Liver (tissue), 9 donors: ENCODE measurements around the gene PDE4B. TPM values are rescaled to one million over a fixed set of nuclear protein-coding genes. Genes with fewer than 3 reads are reported as not detected.

ENCODE experiments used
- DNase-seq: peaks from one replicate; pipeline ENCODE4 v3.0.0-alpha.2; 2017; ENCODE audit warnings: low spot score
- H3K27ac ChIP-seq, 2 donors: one replicate each; pipeline ENCODE4 v1.7.0; 2013; ENCODE audit warnings: inconsistent platforms in 2 of 2, low read length in 2 of 2, control low read depth in 1 of 2, low read depth in 1 of 2, mild to moderate bottlenecking in 1 of 2
- H3K27me3 ChIP-seq, 4 donors: one replicate each; pipeline versions ENCODE4 v1.6.1 to v1.7.0; 2013; ENCODE audit warnings: low read length in 3 of 4, inconsistent platforms in 1 of 4, mild to moderate bottlenecking in 1 of 4, moderate library complexity in 1 of 4; ENCODE audit not compliant: control insufficient read depth in 4 of 4, insufficient read depth in 4 of 4
- H3K36me3 ChIP-seq, 4 donors: one replicate each; pipeline versions ENCODE4 v1.6.1 to v1.7.0; 2013; ENCODE audit warnings: low read length in 3 of 4, mild to moderate bottlenecking in 3 of 4, low read depth in 1 of 4, moderate library complexity in 1 of 4; ENCODE audit not compliant: control insufficient read depth in 4 of 4, insufficient read depth in 3 of 4
- H3K4me1 ChIP-seq, 4 donors: one replicate each; pipeline versions ENCODE4 v1.6.1 to v1.7.0; 2013; ENCODE audit warnings: low read length in 3 of 4, mild to moderate bottlenecking in 3 of 4, moderate library complexity in 1 of 4; ENCODE audit not compliant: control insufficient read depth in 4 of 4, insufficient read depth in 4 of 4
- H3K4me3 ChIP-seq, 3 donors: one replicate each; pipeline versions ENCODE4 v1.6.1 to v1.7.0; 2013; ENCODE audit warnings: low read length in 3 of 3, control low read depth in 1 of 3, low read depth in 1 of 3, mild to moderate bottlenecking in 1 of 3
- H3K9ac ChIP-seq, 2 donors: one replicate each; pipeline ENCODE4 v1.7.0; 2013; ENCODE audit warnings: low read length in 2 of 2, mild to moderate bottlenecking in 2 of 2, moderate library complexity in 2 of 2, control low read depth in 1 of 2, low read depth in 1 of 2
- H3K9me3 ChIP-seq, 4 donors: one replicate each; pipeline versions ENCODE4 v1.6.1 to v1.7.0; 2013; ENCODE audit warnings: low read length in 3 of 4; ENCODE audit not compliant: control insufficient read depth in 4 of 4
- EGR1 ChIP-seq, 2 donors: IDR thresholded peaks; 2 replicates each; pipeline ENCODE4 v1.6.1; 2016 to 2018; ENCODE audit warnings: antibody characterized with exemption in 2 of 2, low read depth in 2 of 2
- FOXA1 ChIP-seq: IDR thresholded peaks from 2 replicates; pipeline ENCODE4 v1.6.1; 2016; ENCODE audit warnings: antibody characterized with exemption
- FOXA2 ChIP-seq: IDR thresholded peaks from 2 replicates; pipeline ENCODE4 v1.6.1; 2016; ENCODE audit warnings: antibody characterized with exemption
- GABPA ChIP-seq, 2 donors: IDR thresholded peaks in 1 of 2; conservative IDR thresholded peaks in 1 of 2; 2 replicates each; pipeline ENCODE4 v1.6.1; 2016; ENCODE audit warnings: antibody characterized with exemption in 2 of 2, mild to moderate bottlenecking in 1 of 2, moderate library complexity in 1 of 2
- HNF4A ChIP-seq, 2 donors: conservative IDR thresholded peaks; 2 replicates each; pipeline ENCODE4 v1.6.1; 2016; ENCODE audit warnings: antibody characterized with exemption in 2 of 2, mild to moderate bottlenecking in 2 of 2
- JUND ChIP-seq, 2 donors: IDR thresholded peaks; 2 replicates each; pipeline ENCODE4 v1.6.1; 2016; ENCODE audit warnings: antibody characterized with exemption in 2 of 2
- NR2F2 ChIP-seq: IDR thresholded peaks from 2 replicates; pipeline ENCODE4 v1.6.1; 2016; ENCODE audit warnings: antibody characterized with exemption
- RXRA ChIP-seq, 2 donors: IDR thresholded peaks; 2 replicates each; pipeline ENCODE4 v1.6.1; 2017 to 2018; ENCODE audit warnings: antibody characterized with exemption in 2 of 2, mild to moderate bottlenecking in 1 of 2
- SP1 ChIP-seq: IDR thresholded peaks from 2 replicates; pipeline ENCODE4 v1.6.1; 2018; ENCODE audit warnings: antibody characterized with exemption, mild to moderate bottlenecking
- TAF1 ChIP-seq: conservative IDR thresholded peaks from 2 replicates; pipeline ENCODE4 v1.6.1; 2016; ENCODE audit warnings: antibody characterized with exemption, mild to moderate bottlenecking
- YY1 ChIP-seq: IDR thresholded peaks from 2 replicates; pipeline ENCODE4 v1.6.1; 2016; ENCODE audit warnings: antibody characterized with exemption, mild to moderate bottlenecking
- WGBS: extraction: QIAGEN DNeasy Blood & Tissue Kit; methylation state at CpG from one replicate; pipeline ENCODE4 v1.1.7; 2013; 5-methylcytosine and 5-hydroxymethylcytosine counted together
- polyA plus RNA-seq, 2 donors: library from polyadenylated mRNA; stranded (reverse) in 1 of 2; unstranded in 1 of 2; fragments of 200-250 nt in 1 of 2; fragments of >200 nt in 1 of 2; fragmentation: Nextera tagmentation in 1 of 2; extraction: Ambion mirVana in 1 of 2; gene quantifications; one replicate each; pipeline versions ENCODE4 v1.2.1 to v1.2.3, GENCODE V29; 2013 to 2015
- total RNA-seq, 2 donors: library from RNA; depleted of rRNA; stranded (reverse); fragments of >200 nt; gene quantifications; one replicate each; pipeline ENCODE4 v1.2.3, GENCODE V29; 2014
- TF ChIP-seq, protein P1 (sequence below): IDR thresholded peaks from 2 replicates; pipeline ENCODE4 v1.6.1; 2016; ENCODE audit warnings: antibody characterized with exemption
- TF ChIP-seq, protein P2 (sequence below): IDR thresholded peaks from 2 replicates; pipeline ENCODE4 v1.6.1; 2016; ENCODE audit warnings: antibody characterized with exemption, mild to moderate bottlenecking
- TF ChIP-seq, protein P3 (sequence below): IDR thresholded peaks from 2 replicates; pipeline ENCODE4 v1.6.1; 2016; ENCODE audit warnings: antibody characterized with exemption
- TF ChIP-seq, protein P4 (sequence below): fragments of 150-350 bp; IDR thresholded peaks from 2 replicates; pipeline ENCODE4 v1.5.1; 2017; ENCODE audit warnings: improper control_type of control experiment, low read depth, low read length; ENCODE audit not compliant: missing input control
- donor health status: healthy.
- donor health status: healthy.
- donor health status: healthy.
- donor health status: healthy.
- donor health status: healthy.

The PDE4B gene
- total and polyA plus RNA-seq, 4 donors: 1.9 to 3.9 (median 2.7) TPM

DNA sequence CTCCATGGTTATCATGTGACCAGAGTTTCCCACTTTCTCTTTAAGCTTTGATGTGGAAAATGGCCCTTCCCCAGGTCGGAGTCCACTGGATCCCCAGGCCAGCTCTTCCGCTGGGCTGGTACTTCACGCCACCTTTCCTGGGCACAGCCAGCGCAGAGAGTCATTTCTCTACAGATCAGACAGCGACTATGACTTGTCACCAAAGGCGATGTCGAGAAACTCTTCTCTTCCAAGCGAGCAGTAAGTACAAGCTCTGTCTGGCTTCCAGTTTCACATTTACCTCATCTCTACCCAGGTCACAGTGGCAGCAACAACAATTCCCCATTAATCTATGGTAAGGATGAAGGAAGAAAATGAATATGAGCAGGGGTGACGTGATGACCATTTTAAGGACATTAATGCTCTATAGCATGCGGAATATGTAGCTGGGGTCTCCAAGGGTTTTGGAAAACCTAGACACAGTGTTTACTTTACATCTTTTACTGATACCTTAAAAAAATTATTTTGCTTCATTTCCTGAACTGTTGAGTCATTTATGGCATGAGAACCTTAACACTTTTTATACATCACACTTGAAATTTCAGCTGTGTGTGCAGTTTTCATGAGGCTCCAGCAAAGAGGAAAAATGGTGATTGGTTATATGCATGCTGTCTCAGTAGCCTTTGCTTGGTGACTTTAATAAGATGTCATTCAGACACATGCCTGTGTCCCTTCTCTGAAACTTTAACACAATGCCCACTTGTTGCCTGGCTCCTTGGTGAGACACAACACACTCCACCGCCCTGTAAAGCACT, 454.9 kb downstream of the PDE4B start:
- H3K27ac ChIP-seq: no peak overlapping the region
- WGBS: 90% methylated on average over 11 of the region's 11 CpGs
- H3K36me3 ChIP-seq: no peaks in the 10 kb centered on the region
- DNase-seq: no peak
- TF ChIP-seq TAF1 (no peak), SP1 (no peak), GABPA (IDR thresholded peaks at IDR 0.05 in 1 of 2, conservative IDR thresholded peaks at IDR 0.05 in 1 of 2) (no peak), YY1 (no peak), FOXA2 (no peak), EGR1 (IDR thresholded peaks at IDR 0.05; ENCODE audit: low read depth in 2 of 2) (no peak)
- TF ChIP-seq, protein P1, sequence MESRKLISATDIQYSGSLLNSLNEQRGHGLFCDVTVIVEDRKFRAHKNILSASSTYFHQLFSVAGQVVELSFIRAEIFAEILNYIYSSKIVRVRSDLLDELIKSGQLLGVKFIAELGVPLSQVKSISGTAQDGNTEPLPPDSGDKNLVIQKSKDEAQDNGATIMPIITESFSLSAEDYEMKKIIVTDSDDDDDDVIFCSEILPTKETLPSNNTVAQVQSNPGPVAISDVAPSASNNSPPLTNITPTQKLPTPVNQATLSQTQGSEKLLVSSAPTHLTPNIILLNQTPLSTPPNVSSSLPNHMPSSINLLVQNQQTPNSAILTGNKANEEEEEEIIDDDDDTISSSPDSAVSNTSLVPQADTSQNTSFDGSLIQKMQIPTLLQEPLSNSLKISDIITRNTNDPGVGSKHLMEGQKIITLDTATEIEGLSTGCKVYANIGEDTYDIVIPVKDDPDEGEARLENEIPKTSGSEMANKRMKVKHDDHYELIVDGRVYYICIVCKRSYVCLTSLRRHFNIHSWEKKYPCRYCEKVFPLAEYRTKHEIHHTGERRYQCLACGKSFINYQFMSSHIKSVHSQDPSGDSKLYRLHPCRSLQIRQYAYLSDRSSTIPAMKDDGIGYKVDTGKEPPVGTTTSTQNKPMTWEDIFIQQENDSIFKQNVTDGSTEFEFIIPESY: no peak
- TF ChIP-seq, protein P2, sequence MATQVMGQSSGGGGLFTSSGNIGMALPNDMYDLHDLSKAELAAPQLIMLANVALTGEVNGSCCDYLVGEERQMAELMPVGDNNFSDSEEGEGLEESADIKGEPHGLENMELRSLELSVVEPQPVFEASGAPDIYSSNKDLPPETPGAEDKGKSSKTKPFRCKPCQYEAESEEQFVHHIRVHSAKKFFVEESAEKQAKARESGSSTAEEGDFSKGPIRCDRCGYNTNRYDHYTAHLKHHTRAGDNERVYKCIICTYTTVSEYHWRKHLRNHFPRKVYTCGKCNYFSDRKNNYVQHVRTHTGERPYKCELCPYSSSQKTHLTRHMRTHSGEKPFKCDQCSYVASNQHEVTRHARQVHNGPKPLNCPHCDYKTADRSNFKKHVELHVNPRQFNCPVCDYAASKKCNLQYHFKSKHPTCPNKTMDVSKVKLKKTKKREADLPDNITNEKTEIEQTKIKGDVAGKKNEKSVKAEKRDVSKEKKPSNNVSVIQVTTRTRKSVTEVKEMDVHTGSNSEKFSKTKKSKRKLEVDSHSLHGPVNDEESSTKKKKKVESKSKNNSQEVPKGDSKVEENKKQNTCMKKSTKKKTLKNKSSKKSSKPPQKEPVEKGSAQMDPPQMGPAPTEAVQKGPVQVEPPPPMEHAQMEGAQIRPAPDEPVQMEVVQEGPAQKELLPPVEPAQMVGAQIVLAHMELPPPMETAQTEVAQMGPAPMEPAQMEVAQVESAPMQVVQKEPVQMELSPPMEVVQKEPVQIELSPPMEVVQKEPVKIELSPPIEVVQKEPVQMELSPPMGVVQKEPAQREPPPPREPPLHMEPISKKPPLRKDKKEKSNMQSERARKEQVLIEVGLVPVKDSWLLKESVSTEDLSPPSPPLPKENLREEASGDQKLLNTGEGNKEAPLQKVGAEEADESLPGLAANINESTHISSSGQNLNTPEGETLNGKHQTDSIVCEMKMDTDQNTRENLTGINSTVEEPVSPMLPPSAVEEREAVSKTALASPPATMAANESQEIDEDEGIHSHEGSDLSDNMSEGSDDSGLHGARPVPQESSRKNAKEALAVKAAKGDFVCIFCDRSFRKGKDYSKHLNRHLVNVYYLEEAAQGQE: no peak
- H3K27me3 ChIP-seq: no peaks in the 10 kb centered on the region
- no peak overlapping the region for H3K4me3 ChIP-seq
- no peaks in the 10 kb centered on the region for H3K9me3 ChIP-seq
- no peaks in the 10 kb centered on the region for H3K4me1 ChIP-seq
- no peak overlapping the region for H3K9ac ChIP-seq

DNA sequence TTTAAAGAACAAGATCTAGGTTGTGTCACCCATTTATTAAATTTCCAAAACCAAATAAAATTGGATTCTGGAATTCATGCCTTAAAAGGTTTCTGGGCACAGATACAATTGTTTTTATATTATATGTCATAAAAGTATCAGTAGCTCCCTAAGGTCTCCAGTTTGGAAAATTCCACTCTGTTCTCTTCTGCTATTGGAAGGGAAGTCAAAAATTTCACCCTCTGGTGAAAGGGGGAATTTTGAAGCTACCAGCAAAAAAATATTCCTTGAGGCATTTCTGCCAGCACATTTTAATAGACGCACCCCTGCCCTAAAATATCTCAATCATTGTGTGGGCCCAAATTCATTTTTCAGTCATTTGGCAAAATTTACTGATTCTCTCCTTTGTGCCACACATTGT, 455.6 kb downstream of the PDE4B start:
- no peaks in the 10 kb centered on the region for H3K36me3 ChIP-seq
- no peaks in the 10 kb centered on the region for H3K9me3 ChIP-seq
- TF ChIP-seq, protein P3, sequence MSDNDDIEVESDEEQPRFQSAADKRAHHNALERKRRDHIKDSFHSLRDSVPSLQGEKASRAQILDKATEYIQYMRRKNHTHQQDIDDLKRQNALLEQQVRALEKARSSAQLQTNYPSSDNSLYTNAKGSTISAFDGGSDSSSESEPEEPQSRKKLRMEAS: no peak
- TF ChIP-seq SP1 (no peak), FOXA2 (no peak), FOXA1 (no peak), GABPA (IDR thresholded peaks at IDR 0.05 in 1 of 2, conservative IDR thresholded peaks at IDR 0.05 in 1 of 2) (no peak), JUND (IDR thresholded peaks at IDR 0.05) (no peak), NR2F2 (no peak), YY1 (no peak), RXRA (IDR thresholded peaks at IDR 0.05) (no peak), EGR1 (IDR thresholded peaks at IDR 0.05; ENCODE audit: low read depth in 2 of 2) (no peak), HNF4A (conservative IDR thresholded peaks at IDR 0.05) (no peak), TAF1 (no peak)
- TF ChIP-seq, protein P2: no peak
- TF ChIP-seq, protein P4, sequence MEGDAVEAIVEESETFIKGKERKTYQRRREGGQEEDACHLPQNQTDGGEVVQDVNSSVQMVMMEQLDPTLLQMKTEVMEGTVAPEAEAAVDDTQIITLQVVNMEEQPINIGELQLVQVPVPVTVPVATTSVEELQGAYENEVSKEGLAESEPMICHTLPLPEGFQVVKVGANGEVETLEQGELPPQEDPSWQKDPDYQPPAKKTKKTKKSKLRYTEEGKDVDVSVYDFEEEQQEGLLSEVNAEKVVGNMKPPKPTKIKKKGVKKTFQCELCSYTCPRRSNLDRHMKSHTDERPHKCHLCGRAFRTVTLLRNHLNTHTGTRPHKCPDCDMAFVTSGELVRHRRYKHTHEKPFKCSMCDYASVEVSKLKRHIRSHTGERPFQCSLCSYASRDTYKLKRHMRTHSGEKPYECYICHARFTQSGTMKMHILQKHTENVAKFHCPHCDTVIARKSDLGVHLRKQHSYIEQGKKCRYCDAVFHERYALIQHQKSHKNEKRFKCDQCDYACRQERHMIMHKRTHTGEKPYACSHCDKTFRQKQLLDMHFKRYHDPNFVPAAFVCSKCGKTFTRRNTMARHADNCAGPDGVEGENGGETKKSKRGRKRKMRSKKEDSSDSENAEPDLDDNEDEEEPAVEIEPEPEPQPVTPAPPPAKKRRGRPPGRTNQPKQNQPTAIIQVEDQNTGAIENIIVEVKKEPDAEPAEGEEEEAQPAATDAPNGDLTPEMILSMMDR: no peak
- no peak for DNase-seq
- no peaks in the 10 kb centered on the region for H3K4me1 ChIP-seq
- no peak overlapping the region for H3K4me3 ChIP-seq
- no peak overlapping the region for H3K9ac ChIP-seq
- no peaks in the 10 kb centered on the region for H3K27me3 ChIP-seq
- H3K27ac ChIP-seq: no peak overlapping the region
- 90% methylated on average over 1 of the region's 1 CpG for WGBS
